Naive B cell (primary cell): ENCODE results near the gene TTLL11. TPM values are rescaled to one million over a fixed set of nuclear protein-coding genes. Genes with fewer than 3 reads are reported as not detected.

ENCODE experiments used
- ATAC-seq, 2 donors: fragments of 150-1000 bp; cut with Tn5 transposase; 2 replicates each; pipeline ENCODE4 v1.10.0; 2021; ENCODE audit warnings: low read depth in 2 of 2, mild to moderate bottlenecking in 2 of 2, moderate library complexity in 2 of 2
- DNase-seq: peaks from one replicate; pipeline ENCODE4 v3.0.0; 2022
- H3K27ac Mint-ChIP-seq, 6 donors: one replicate each; pipeline ENCODE4 v1.8.0; 2020 to 2022; ENCODE audit warnings: mild to moderate bottlenecking in 6 of 6, mixed read lengths in 6 of 6, moderate library complexity in 5 of 6, inconsistent platforms in 2 of 6
- H3K27me3 Mint-ChIP-seq, 3 donors: one replicate each; pipeline ENCODE4 v1.8.0; 2021 to 2022; ENCODE audit warnings: mixed read lengths in 3 of 3, mild to moderate bottlenecking in 1 of 3
- H3K36me3 Mint-ChIP-seq, 2 donors: one replicate each; pipeline ENCODE4 v1.8.0; 2020 to 2022; ENCODE audit warnings: mixed read lengths in 2 of 2, inconsistent platforms in 1 of 2, mild to moderate bottlenecking in 1 of 2
- H3K4me1 Mint-ChIP-seq, 3 donors: one replicate each; pipeline ENCODE4 v1.8.0; 2020 to 2022; ENCODE audit warnings: mixed read lengths in 3 of 3, inconsistent platforms in 1 of 3, mild to moderate bottlenecking in 1 of 3, moderate library complexity in 1 of 3
- H3K4me3 Mint-ChIP-seq, 8 donors: one replicate each; pipeline ENCODE4 v1.8.0; 2020 to 2022; ENCODE audit warnings: mild to moderate bottlenecking in 8 of 8, mixed read lengths in 8 of 8, moderate library complexity in 8 of 8, inconsistent platforms in 2 of 8
- H3K9me3 Mint-ChIP-seq, 7 donors: one replicate each; pipeline ENCODE4 v1.8.0; 2020 to 2022; ENCODE audit warnings: mixed read lengths in 7 of 7, mild to moderate bottlenecking in 5 of 7, inconsistent platforms in 2 of 7, moderate library complexity in 1 of 7
- polyA plus RNA-seq, 6 donors: library from polyadenylated mRNA; unstranded; fragments of 300-500 nt; fragmentation: Illumina TruSeq; gene quantifications; one replicate each; pipeline ENCODE4 v1.2.3, GENCODE V29; 2021; ENCODE audit warnings: low read depth in 6 of 6

Gene TTLL11
- polyA plus RNA-seq, 6 donors from 2014 or later, result 3.3 to 10.9 (median 5.1) TPM

GRCh38 chr9:121946465-121946864 is 146.6 kb downstream of the TTLL11 start:
- Mint-ChIP-seq H3K4me3 (peak overlapping the region in 4 of 8 donors; percentile 2 to 57 (median 28)), H3K27ac (peak overlapping the region in 3 of 6 donors; percentile 18 to 78 (median 23)), H3K36me3 (no peaks in the 10 kb centered on the region), H3K9me3 (no peaks in the 10 kb centered on the region), H3K27me3 (no peaks in the 10 kb centered on the region), H3K4me1 (peaks cover 3 to 31% (median 17%) of the 10 kb centered on the region in 3 donors)
- peak in 1 of 2 donors; percentile 9 for ATAC-seq
- DNase-seq, result no peak

GRCh38 chr9:121945849-121946248 is 147.3 kb downstream of the TTLL11 start:
- Mint-ChIP-seq H3K9me3 (no peaks in the 10 kb centered on the region), H3K27ac (peak overlapping the region in 2 of 6 donors; percentile 18 to 23), H3K4me1 (peaks cover 3 to 31% (median 17%) of the 10 kb centered on the region in 3 donors), H3K4me3 (peak overlapping the region in 2 of 8 donors; percentile 34 to 77), H3K27me3 (no peaks in the 10 kb centered on the region), H3K36me3 (no peaks in the 10 kb centered on the region)
- no peak for DNase-seq
- ATAC-seq, result no peak

GRCh38 chr9:121945281-121945680 is 147.8 kb downstream of the TTLL11 start:
- Mint-ChIP-seq H3K36me3 (no peaks in the 10 kb centered on the region), H3K4me1 (peaks cover 3 to 31% (median 17%) of the 10 kb centered on the region in 3 donors), H3K4me3 (peak overlapping the region in 1 of 8 donors; percentile 1), H3K9me3 (no peaks in the 10 kb centered on the region), H3K27ac (peak overlapping the region in 1 of 6 donors; percentile 1), H3K27me3 (no peaks in the 10 kb centered on the region)
- DNase-seq, result no peak
- ATAC-seq, result no peak

- Mint-ChIP-seq H3K27ac (peak overlapping the region in 1 of 6 donors; percentile 42), H3K27me3 (no peaks in the 10 kb centered on the region), H3K36me3 (no peaks in the 10 kb centered on the region), H3K4me1 (peaks cover 3 to 31% (median 17%) of the 10 kb centered on the region in 3 donors), H3K9me3 (no peaks in the 10 kb centered on the region), H3K4me3 (no peak overlapping the region)
- ATAC-seq (no peak), DNase-seq (no peak)
These were observed 148.4 kb downstream of the TTLL11 start for GRCh38 chr9:121944711-121945191.

- Mint-ChIP-seq H3K4me3 (peak overlapping the region in 4 of 8 donors; percentile 34 to 43 (median 38)), H3K9me3 (no peaks in the 10 kb centered on the region), H3K4me1 (peaks cover 3 to 31% (median 22%) of the 10 kb centered on the region in 3 donors), H3K27me3 (no peaks in the 10 kb centered on the region), H3K36me3 (no peaks in the 10 kb centered on the region), H3K27ac (peak overlapping the region in 4 of 6 donors; percentile 0 to 61 (median 26))
- ATAC-seq (peak; percentile 43 to 88), DNase-seq (peak; percentile 9)
These were observed 149.6 kb downstream of the TTLL11 start for GRCh38 chr9:121943463-121943862.

GRCh38 chr9:121942866-121943382 is 150.2 kb downstream of the TTLL11 start:
- peak overlapping the region in 3 of 8 donors; percentile 39 to 76 (median 43) for H3K4me3 Mint-ChIP-seq
- H3K27me3 Mint-ChIP-seq, result no peaks in the 10 kb centered on the region

GRCh38 chr9:121942313-121942712 is 150.8 kb downstream of the TTLL11 start:
- H3K27ac Mint-ChIP-seq, result no peak overlapping the region
- no peaks in the 10 kb centered on the region for H3K9me3 Mint-ChIP-seq
- H3K36me3 Mint-ChIP-seq, result no peaks in the 10 kb centered on the region
- H3K27me3 Mint-ChIP-seq, result no peaks in the 10 kb centered on the region
- DNase-seq (no peak), ATAC-seq (no peak)
- no peak overlapping the region for H3K4me3 Mint-ChIP-seq
- H3K4me1 Mint-ChIP-seq, result peaks cover 0 to 28% (median 22%) of the 10 kb centered on the region in 3 donors

More at GRCh38 chr9:121942866-121943382, 150.2 kb downstream of the TTLL11 start:
- H3K27ac Mint-ChIP-seq, result peak overlapping the region in 3 of 6 donors; percentile 0 to 24 (median 11)
- peak in 1 of 2 donors; percentile 2 for ATAC-seq
- no peaks in the 10 kb centered on the region for H3K9me3 Mint-ChIP-seq
- peak; percentile 5 for DNase-seq
- no peaks in the 10 kb centered on the region for H3K36me3 Mint-ChIP-seq
- H3K4me1 Mint-ChIP-seq, result peaks cover 3 to 31% (median 22%) of the 10 kb centered on the region in 3 donors

- ATAC-seq (peak in 1 of 2 donors; percentile 28), DNase-seq (no peak)
- Mint-ChIP-seq H3K27ac (no peak overlapping the region), H3K27me3 (no peaks in the 10 kb centered on the region), H3K9me3 (no peaks in the 10 kb centered on the region), H3K36me3 (no peaks in the 10 kb centered on the region), H3K4me1 (peaks cover 0 to 9% (median 5%) of the 10 kb centered on the region in 3 donors), H3K4me3 (peak overlapping the region in 1 of 8 donors; percentile 1)
These were observed 153.5 kb downstream of the TTLL11 start for GRCh38 chr9:121939643-121940042.

- ATAC-seq (no peak), DNase-seq (no peak)
- no peaks in the 10 kb centered on the region for H3K27me3 Mint-ChIP-seq
- H3K27ac Mint-ChIP-seq, result no peak overlapping the region
- no peaks in the 10 kb centered on the region for H3K9me3 Mint-ChIP-seq
- peaks cover 0 to 1% of the 10 kb centered on the region in 2 donors for H3K36me3 Mint-ChIP-seq
- peaks cover 0 to 5% (median 5%) of the 10 kb centered on the region in 3 donors for H3K4me1 Mint-ChIP-seq
- no peak overlapping the region for H3K4me3 Mint-ChIP-seq
These were observed 154.5 kb downstream of the TTLL11 start for GRCh38 chr9:121938621-121939020.

- peaks cover 0 to 5% (median 0%) of the 10 kb centered on the region in 3 donors for H3K4me1 Mint-ChIP-seq
- H3K4me3 Mint-ChIP-seq, result no peak overlapping the region
- DNase-seq (no peak), ATAC-seq (no peak)
- peaks cover 8 to 11% of the 10 kb centered on the region in 2 donors for H3K36me3 Mint-ChIP-seq
- H3K27me3 Mint-ChIP-seq, result no peaks in the 10 kb centered on the region
- no peak overlapping the region for H3K27ac Mint-ChIP-seq
- no peaks in the 10 kb centered on the region for H3K9me3 Mint-ChIP-seq
These were observed 155.9 kb downstream of the TTLL11 start for GRCh38 chr9:121937240-121937639.

- DNase-seq, result no peak
- Mint-ChIP-seq H3K36me3 (peaks cover 11 to 12% of the 10 kb centered on the region in 2 donors), H3K27me3 (peaks cover 0 to 5% (median 0%) of the 10 kb centered on the region in 3 donors), H3K4me1 (peaks cover 0 to 5% (median 0%) of the 10 kb centered on the region in 3 donors), H3K9me3 (no peaks in the 10 kb centered on the region), H3K4me3 (no peak overlapping the region), H3K27ac (peak overlapping the region in 1 of 6 donors; percentile 64)
- ATAC-seq, result no peak
These were observed 157.4 kb downstream of the TTLL11 start for GRCh38 chr9:121935739-121936138.

GRCh38 chr9:121930956-121931355 is 162.2 kb downstream of the TTLL11 start:
- no peak for DNase-seq
- Mint-ChIP-seq H3K4me1 (no peaks in the 10 kb centered on the region), H3K27ac (no peak overlapping the region), H3K4me3 (no peak overlapping the region), H3K9me3 (no peaks in the 10 kb centered on the region), H3K36me3 (peaks cover 11 to 12% of the 10 kb centered on the region in 2 donors), H3K27me3 (peaks cover 0 to 5% (median 0%) of the 10 kb centered on the region in 3 donors)
- no peak for ATAC-seq

- DNase-seq (no peak), ATAC-seq (no peak)
- H3K27ac Mint-ChIP-seq, result no peak overlapping the region
- no peaks in the 10 kb centered on the region for H3K9me3 Mint-ChIP-seq
- H3K36me3 Mint-ChIP-seq, result peaks cover 11 to 12% of the 10 kb centered on the region in 2 donors
- H3K27me3 Mint-ChIP-seq, result peaks cover 0 to 5% (median 0%) of the 10 kb centered on the region in 3 donors
- no peaks in the 10 kb centered on the region for H3K4me1 Mint-ChIP-seq
- no peak overlapping the region for H3K4me3 Mint-ChIP-seq
These were observed 162.9 kb downstream of the TTLL11 start for GRCh38 chr9:121929893-121930875.
